ENCODE measurements around the gene APOL3. TPM values are rescaled to one million over a fixed set of nuclear protein-coding genes. Genes with fewer than 3 reads are reported as not detected.

Gene APOL3
- total RNA-seq, 2 donors from 2014 or later: 53.1 to 101 TPM

DNA sequence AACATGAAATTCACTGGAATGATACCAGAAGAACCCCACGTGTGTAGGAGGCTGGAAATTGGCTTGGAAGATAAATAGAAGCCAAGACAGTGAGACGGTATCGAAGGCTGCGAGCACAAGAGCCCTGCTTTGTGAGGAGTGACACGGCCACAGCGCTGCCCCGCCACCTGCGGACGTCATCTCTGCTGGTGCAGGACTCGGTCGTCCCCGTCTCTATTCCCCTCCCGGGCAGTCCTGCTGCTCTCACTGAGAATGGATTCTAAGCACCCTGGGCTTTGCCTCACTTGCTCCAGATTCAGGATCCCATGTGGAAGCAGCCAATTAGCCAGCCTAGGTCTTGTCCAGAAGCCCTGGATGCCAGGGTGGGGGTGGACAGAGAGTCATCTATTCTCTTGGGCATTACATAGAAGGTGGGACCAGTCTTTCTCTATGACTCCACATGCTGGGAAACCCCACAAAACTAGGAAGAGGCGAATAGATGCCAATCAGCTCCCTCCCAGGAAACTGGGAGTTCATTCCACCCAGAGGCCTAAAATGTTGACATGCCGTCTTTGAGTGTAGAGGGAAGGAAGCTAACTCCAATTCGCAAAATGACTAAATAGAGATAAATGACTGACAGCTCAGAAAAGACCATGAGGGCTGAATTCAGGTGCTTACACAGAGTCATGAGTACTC lies 25.1 kb downstream of the APOL3 start:
- ATAC-seq (ENCODE audit: insufficient number of reproducible peaks, low FRiP score, low read depth) (no peak), DNase-seq (ENCODE audit: low spot score) (no peak)
- H3K27me3 ChIP-seq (replicated peaks; ENCODE audit: insufficient read depth): no peaks in the 10 kb centered on the region
- TF ChIP-seq, protein P1, sequence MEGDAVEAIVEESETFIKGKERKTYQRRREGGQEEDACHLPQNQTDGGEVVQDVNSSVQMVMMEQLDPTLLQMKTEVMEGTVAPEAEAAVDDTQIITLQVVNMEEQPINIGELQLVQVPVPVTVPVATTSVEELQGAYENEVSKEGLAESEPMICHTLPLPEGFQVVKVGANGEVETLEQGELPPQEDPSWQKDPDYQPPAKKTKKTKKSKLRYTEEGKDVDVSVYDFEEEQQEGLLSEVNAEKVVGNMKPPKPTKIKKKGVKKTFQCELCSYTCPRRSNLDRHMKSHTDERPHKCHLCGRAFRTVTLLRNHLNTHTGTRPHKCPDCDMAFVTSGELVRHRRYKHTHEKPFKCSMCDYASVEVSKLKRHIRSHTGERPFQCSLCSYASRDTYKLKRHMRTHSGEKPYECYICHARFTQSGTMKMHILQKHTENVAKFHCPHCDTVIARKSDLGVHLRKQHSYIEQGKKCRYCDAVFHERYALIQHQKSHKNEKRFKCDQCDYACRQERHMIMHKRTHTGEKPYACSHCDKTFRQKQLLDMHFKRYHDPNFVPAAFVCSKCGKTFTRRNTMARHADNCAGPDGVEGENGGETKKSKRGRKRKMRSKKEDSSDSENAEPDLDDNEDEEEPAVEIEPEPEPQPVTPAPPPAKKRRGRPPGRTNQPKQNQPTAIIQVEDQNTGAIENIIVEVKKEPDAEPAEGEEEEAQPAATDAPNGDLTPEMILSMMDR (IDR thresholded peaks at IDR 0.05): no peak
- no peaks in the 10 kb centered on the region for H3K9me3 ChIP-seq
- peaks cover 4% of the 10 kb centered on the region for H3K36me3 ChIP-seq
- no peaks in the 10 kb centered on the region for H3K4me1 ChIP-seq (ENCODE audit: control insufficient read depth in 1 of 2, low read depth in 2 of 2)
- no peak overlapping the region for H3K27ac ChIP-seq
- no peak overlapping the region for H3K4me3 ChIP-seq

DNA sequence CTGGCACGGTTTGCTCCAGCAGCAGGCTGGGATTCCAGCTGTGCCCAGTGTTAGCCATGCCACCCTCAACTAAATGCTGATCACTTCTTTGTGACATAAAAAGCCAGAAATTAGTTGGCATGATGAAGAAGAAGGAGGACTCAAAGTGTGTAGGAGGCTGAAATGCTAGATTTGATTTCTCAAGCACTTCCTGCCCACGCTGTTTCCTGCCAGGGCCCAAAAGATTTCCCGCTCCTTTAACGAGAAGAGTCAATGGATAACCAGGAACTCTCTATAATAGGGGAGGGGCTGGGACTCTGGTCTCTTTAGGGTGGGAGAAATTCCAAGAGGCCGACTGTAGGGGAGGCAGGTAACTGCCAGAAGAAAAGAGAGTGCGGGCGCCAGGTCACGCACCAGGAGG lies 26.4 kb downstream of the APOL3 start:
- Histone ChIP-seq H3K27me3 (replicated peaks; ENCODE audit: insufficient read depth) (no peaks in the 10 kb centered on the region), H3K4me1 (ENCODE audit: control insufficient read depth in 1 of 2, low read depth in 2 of 2) (no peaks in the 10 kb centered on the region), H3K9me3 (no peaks in the 10 kb centered on the region), H3K27ac (no peak overlapping the region), H3K36me3 (no peaks in the 10 kb centered on the region), H3K4me3 (no peak overlapping the region)
- DNase-seq (ENCODE audit: low spot score): no peak
- ATAC-seq (ENCODE audit: insufficient number of reproducible peaks, low FRiP score, low read depth): no peak
- TF ChIP-seq, protein P1 (IDR thresholded peaks at IDR 0.05): no peak

DNA sequence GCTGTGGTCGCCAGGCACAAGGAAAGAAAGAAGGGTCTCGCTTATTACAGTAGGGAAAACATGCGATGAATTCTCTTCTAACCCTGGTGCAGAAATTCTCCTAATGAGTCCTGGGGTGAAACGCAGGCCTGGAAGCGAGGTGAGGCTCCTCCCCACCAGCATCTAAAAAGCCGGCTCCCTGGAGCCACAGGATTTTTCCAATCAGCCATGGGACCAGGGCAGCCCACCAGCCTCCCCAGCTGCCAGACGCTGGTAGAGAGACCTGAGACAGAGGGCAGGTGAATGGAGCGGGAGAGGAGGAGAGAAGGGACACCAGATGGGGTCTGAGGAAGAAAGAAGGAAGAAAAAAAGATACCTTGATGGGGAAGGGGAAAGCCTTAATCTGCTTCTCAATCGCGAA lies 28.6 kb downstream of the APOL3 start:
- TF ChIP-seq, protein P1 (IDR thresholded peaks at IDR 0.05): no peak
- no peak overlapping the region for H3K27ac ChIP-seq
- H3K27me3 ChIP-seq (replicated peaks; ENCODE audit: insufficient read depth): no peaks in the 10 kb centered on the region
- ATAC-seq (ENCODE audit: insufficient number of reproducible peaks, low FRiP score, low read depth): no peak
- no peak for DNase-seq (ENCODE audit: low spot score)
- no peaks in the 10 kb centered on the region for H3K36me3 ChIP-seq
- H3K4me3 ChIP-seq: no peak overlapping the region
- H3K4me1 ChIP-seq (ENCODE audit: control insufficient read depth in 1 of 2, low read depth in 2 of 2): no peaks in the 10 kb centered on the region
- H3K9me3 ChIP-seq: no peaks in the 10 kb centered on the region

DNA sequence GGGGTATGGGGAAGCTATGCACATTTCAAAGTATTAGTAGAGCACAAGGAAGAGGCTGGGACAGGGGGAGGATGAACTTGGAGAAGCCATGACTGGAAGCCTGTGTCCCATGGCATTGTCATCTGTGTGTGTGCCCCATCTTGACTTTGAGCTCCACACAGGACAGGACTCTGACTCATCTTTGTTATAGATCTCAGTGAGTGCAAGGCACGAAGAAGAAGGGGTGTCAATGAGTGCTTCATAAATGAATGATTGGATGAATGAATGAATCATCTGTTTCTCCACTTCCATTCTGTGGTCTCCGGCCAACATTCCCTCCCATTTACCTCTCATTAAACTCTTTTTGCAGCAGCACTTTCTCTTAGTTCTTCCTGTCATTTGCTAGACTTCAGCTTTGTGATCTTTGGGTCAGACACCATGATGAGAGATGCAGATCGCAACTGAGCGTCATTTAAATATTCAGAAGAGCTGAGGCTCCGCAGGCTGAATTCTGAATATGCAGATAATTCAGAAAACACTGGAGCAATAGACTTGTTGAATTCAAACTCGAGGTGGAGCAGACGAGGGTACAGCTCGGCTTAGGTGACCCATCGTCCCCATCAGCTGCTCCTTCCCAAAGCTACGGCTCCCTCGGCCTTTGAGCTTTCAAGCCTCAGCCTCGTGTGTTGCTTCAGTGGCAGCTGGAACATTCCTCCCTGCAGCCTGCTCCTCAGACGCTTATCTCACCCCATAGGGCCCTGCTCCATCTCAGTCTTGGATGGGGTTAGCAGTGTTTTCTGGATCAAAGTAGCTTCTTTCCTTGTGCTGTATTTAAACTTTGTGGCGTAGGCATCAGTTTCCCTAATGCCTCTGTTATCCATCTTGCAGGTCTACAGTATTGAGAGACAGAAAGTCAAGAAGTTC lies 30.8 kb downstream of the APOL3 start:
- H3K4me1 ChIP-seq (ENCODE audit: control insufficient read depth in 1 of 2, low read depth in 2 of 2): no peaks in the 10 kb centered on the region
- TF ChIP-seq, protein P1 (IDR thresholded peaks at IDR 0.05): no peak
- DNase-seq (ENCODE audit: low spot score) (no peak), ATAC-seq (ENCODE audit: insufficient number of reproducible peaks, low FRiP score, low read depth) (no peak)
- no peaks in the 10 kb centered on the region for H3K36me3 ChIP-seq
- no peak overlapping the region for H3K27ac ChIP-seq
- H3K4me3 ChIP-seq: no peak overlapping the region
- H3K9me3 ChIP-seq: no peaks in the 10 kb centered on the region
- H3K27me3 ChIP-seq (replicated peaks; ENCODE audit: insufficient read depth): no peaks in the 10 kb centered on the region

DNA sequence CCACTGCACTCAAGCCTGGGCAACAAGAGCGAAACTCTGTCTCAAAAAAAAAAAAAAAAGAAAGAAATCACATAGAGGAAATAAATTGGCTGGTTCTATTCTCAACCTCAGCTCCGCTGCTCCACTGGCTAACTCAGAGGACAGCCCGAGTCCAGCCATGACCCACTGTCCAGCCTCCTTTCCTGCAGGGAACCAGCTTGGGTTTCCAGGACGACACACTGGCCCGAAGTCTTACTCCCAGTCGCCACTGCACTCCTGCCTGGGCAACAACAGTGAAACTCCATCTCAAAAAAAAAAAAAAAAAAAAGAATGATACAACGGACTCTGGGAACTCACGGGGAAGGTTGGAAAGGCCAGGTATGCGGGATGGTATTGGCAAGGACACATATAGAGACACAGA lies 31.5 kb downstream of the APOL3 start:
- H3K27ac ChIP-seq: no peak overlapping the region
- H3K9me3 ChIP-seq: no peaks in the 10 kb centered on the region
- no peak overlapping the region for H3K4me3 ChIP-seq
- H3K4me1 ChIP-seq (ENCODE audit: control insufficient read depth in 1 of 2, low read depth in 2 of 2): peaks cover 0 to 4% of the 10 kb centered on the region in 2 donors
- DNase-seq (ENCODE audit: low spot score) (no peak), ATAC-seq (ENCODE audit: insufficient number of reproducible peaks, low FRiP score, low read depth) (no peak)
- no peaks in the 10 kb centered on the region for H3K27me3 ChIP-seq (replicated peaks; ENCODE audit: insufficient read depth)
- H3K36me3 ChIP-seq: no peaks in the 10 kb centered on the region
- TF ChIP-seq, protein P1 (IDR thresholded peaks at IDR 0.05): no peak

Data from thoracic aorta (tissue), 2 donors.